Measurements from ENCODE around the gene APBA3.

The APBA3 gene

GRCh38 chr19:3748965-3749364 lies 12.5 kb downstream of the APBA3 start:
- DNase-seq (ENCODE audit: low read depth in 2 of 2): no peak

DNA sequence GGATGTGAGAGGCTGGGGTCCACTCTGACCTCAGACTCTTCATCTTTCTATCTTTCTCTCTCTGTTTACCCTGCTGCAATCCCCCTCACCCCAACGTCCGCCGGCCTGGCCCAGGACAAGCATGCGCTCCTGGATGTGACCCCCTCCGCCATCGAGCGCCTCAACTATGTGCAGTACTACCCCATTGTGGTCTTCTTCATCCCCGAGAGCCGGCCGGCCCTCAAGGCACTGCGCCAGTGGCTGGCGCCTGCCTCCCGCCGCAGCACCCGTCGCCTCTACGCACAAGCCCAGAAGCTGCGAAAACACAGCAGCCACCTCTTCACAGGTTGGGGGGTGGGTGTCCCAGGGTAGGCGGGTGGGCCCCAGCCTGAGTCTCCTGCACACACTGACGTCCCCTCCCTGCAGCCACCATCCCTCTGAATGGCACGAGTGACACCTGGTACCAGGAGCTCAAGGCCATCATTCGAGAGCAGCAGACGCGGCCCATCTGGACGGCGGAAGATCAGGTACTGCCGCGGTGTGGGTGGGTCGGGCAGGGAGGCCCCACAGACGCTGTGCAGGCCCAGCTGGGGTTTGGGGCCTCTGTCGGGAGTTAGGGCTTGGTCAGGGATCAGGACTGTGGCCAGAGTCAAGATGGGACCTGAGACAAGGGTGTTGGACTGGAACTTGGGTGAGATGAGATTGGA lies 15.0 kb downstream of the APBA3 start:
- no peak for DNase-seq (ENCODE audit: low read depth in 2 of 2)

DNA sequence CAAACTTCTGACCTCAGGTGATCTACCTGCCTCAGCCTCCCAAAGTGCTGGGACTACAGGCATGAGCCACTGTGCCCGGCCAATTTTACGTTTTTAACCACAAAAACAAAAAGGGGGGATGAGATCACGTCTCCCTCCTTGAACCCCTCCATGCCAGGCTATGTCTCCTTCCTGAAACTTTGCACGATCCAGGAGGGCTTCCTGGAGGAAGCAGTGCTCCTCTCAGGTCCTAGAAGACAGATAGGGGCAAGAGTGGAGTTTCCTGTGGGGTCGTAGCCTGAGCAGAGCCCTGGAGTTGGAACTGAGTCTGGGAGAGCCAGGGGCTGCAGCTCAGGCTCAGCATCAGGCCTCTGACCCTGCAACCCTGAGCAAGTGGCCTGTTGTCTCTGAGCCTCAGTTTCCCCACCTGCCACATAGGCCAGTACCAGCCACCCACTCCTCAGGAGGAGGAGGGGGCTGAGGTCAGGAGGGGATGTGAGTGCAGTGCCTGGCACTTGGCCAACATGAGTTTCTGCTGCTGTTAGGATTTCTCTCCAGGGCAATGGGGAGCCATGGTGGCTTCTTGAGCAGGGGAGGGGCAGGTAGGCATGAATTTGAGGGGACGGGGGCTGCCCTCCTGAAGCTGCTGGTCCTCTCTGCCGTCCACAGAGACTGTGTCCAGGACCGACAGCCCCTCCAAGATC lies 16.0 kb downstream of the APBA3 start:
- no peak for DNase-seq (ENCODE audit: low read depth in 2 of 2)

DNA sequence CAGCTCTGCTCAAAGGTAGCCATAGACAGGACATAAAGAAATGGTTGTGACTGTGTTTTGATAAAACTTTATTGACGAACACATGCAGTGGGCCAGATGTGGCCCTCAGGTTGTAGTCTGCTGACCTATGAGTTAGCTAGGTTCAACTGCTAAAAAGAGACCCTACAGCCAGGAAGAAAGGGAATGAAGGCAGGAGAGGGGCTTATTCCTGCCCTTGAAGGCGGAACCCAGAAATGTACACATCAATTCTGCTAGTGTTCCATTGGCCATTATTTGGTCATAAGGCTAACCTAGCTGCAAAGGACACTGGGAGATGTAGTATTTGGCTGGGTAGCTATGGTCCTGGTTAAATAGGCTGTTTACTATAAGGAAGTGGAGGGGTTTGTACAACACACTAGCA lies 18.0 kb downstream of the APBA3 start:
- DNase-seq (ENCODE audit: low read depth in 2 of 2): no peak

GRCh38 chr19:3740431-3740830 lies 21.1 kb downstream of the APBA3 start:
- DNase-seq (ENCODE audit: low read depth in 2 of 2): no peak

GRCh38 chr19:3738477-3739220 lies 22.8 kb downstream of the APBA3 start:
- DNase-seq (ENCODE audit: low read depth in 2 of 2): no peak

GRCh38 chr19:3737487-3738205 lies 23.8 kb downstream of the APBA3 start:
- no peak for DNase-seq (ENCODE audit: low read depth in 2 of 2)

GRCh38 chr19:3736106-3736724 lies 25.3 kb downstream of the APBA3 start:
- DNase-seq (ENCODE audit: low read depth in 2 of 2): no peak

- no peak for DNase-seq (ENCODE audit: low read depth in 2 of 2)
These were observed 27.2 kb downstream of the APBA3 start for GRCh38 chr19:3734310-3734600.

GRCh38 chr19:3733549-3734309 lies 27.8 kb downstream of the APBA3 start:
- no peak for DNase-seq (ENCODE audit: low read depth in 2 of 2)

DNA sequence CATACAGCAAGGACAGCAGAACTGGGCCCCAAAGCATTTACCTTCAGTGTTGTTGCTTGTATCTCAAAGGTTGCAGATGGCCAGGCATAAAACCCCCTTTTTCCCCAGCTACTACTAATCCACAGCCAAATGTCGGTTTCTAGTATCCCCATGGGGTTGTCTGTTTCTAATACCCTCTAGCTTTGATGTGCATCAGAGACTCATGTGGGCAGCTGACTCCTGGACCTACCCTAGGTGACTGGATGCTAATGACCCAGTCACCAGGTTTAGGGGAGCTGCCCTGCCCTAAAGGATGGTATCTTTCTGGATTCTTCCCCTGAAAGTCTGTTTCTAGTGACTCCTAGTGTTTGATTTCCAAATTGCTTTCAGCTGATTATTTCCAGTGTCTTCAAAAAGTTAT lies 29.4 kb downstream of the APBA3 start:
- no peak for DNase-seq (ENCODE audit: low read depth in 2 of 2)

DNA sequence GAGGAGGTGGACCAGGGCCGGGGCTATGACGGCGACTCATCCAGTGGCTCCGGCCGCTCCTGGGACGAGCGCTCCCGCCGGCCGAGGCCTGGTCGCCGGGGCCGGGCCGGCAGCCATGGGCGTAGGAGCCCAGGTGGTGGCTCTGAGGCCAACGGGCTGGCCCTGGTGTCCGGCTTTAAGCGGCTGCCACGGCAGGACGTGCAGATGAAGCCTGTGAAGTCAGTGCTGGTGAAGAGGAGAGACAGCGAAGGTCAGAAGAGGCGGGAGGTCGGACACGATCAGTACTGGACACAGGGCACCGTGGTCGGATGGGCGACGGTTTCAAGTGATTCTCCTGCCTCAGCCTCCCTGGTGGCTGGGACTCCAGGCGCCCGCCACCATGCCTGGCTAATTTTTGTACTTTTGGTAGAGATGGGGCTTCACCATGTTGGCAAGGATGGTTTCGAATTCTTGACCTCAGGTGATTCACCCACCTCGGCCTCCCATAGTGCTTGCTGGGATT lies 31.0 kb downstream of the APBA3 start:
- no peak for DNase-seq (ENCODE audit: low read depth in 2 of 2)

DNA sequence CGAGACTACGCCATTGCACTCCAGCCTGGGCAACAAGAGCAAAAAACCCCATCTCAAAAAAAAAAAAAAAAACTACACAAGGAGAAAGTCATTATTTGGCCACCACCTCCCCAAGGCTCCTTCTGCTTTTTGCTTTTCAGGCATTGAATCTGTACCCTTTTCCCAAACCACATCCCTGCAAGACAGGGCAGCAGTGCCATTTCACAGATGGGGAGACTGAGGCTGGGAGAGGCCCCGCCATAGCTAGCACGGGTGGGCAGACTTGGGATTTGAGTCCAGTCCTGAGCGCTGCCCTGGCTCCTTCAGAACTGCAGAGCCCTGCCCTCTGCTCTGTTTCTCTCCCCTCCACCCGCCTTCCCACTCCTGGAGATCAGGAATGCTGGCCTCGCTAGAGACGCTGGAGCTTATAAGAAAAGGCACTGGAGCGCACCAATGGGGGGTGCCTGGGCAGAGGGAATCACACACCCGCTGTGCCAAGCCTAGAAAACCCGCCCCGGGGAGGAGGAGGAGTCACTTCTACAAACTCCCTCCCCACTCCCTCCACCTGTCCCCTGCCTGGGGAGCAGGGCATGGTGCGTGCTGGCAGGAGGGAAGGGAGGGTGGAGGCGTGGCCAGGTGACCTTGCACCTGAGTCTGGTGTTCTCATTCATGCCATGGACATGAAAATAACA lies 35.7 kb downstream of the APBA3 start:
- no peak for DNase-seq (ENCODE audit: low read depth in 2 of 2)

DNA sequence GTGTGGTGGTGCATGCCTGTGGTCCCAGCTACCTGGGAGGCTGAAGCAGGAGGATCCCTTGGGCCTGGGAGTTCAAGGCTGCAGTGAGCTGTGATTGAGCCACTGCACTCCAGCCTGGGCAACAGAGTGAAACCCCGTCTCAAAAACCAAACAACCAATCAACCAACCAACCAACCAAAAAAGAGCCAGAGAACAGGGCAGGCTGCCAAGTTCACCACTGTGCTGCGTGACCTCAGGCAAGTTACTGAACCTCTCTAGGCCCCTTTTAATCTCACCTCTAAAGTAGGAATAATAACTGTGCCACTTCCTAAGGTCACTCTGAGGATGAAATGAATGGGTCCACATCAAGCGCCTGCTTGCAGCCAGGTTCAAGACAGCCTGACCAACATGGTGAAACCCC lies 36.4 kb downstream of the APBA3 start:
- no peak for DNase-seq (ENCODE audit: low read depth in 2 of 2)

GRCh38 chr19:3723883-3724282 lies 37.6 kb downstream of the APBA3 start:
- DNase-seq (ENCODE audit: low read depth in 2 of 2): no peak

- DNase-seq (ENCODE audit: low read depth in 2 of 2): no peak
These were observed 38.4 kb downstream of the APBA3 start for GRCh38 chr19:3723110-3723488.

DNA sequence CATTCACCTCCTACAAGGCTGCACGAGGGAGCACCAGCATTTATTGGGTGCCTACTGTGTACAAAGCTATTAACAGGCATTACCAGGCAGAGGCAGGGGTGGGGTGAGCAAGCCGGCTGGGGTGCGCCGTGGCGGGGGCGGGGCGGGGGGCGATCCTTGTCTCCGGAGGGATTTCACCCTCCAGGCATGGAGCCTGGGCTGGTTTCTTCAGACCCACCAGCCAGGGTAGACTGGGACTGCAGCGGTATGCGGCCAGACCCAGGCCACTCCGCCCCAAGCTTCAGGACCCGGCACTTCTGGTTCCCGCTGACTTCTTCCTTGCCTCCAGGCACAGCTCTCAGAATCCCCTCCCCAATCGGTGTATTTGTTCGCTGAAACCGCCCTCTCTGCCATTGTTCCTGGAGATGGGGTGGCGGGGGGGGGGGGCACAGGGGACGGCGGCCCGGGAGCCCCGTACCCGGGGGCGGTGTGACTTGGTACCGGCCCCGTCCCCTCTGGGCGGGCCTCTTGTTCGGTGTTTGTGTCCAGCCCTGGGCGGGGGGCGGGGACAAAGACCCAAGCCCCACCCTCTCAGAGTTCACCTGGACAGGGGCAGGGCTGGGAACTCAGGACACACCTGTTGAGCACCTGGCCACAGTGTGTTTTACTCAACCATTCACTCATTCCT lies 38.9 kb downstream of the APBA3 start:
- DNase-seq (ENCODE audit: low read depth in 2 of 2): no peak

- DNase-seq (ENCODE audit: low read depth in 2 of 2): no peak
These were observed 39.5 kb downstream of the APBA3 start for GRCh38 chr19:3721887-3722442.

- peak; percentile 77 to 89 for DNase-seq (ENCODE audit: low read depth in 2 of 2)
These were observed 40.2 kb downstream of the APBA3 start for GRCh38 chr19:3721131-3721886.
